ENCODE measurements around the gene ST6GALNAC4. TPM values are rescaled to one million over a fixed set of nuclear protein-coding genes. Genes with fewer than 3 reads are reported as not detected.

The ST6GALNAC4 gene
- total and polyA plus RNA-seq, 9 of the 15 experiments (the other 6 are each of a cell fraction or from before 2014, with no cell fraction given): 2.6 to 43.1 (median 15.4) TPM

DNA sequence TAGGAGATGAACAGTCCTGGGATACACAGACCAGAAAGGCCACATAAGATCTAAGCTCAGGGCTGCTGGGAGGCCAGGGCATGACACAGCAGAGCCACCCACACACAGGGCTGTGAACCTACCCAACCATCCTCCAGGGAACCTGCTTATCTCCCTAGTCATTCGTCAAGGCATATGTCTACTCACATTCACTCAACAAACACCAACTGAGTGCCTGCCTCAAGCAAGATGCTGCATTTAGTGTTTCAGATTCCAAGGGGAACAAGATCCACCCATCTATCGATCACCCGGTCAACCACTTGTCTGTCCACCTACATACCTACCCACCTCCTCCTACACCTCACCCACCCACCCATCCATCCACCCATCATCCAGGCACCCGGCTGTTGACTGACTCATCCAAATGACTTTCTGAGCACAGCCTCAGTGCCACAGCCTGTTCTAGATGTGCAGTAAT lies 19.0 kb upstream of the ST6GALNAC4 start:
- Histone ChIP-seq H3K4me1 (replicated peaks in 1 of 2; ENCODE audit: control insufficient read depth in 2 of 2, insufficient read depth in 2 of 2, low read length in 2 of 2) (peaks cover 62 to 82% of the 10 kb centered on the region in 2 experiments), H3K9ac (ENCODE audit: insufficient read depth in 1 of 2, low read depth in 2 of 2, low read length in 2 of 2) (peak overlapping the region; percentile 89 to 96; a peak in 3 of 4 replicates), H3K79me2 (ENCODE audit: control insufficient read depth, insufficient read depth, low read length) (peaks cover 45% of the 10 kb centered on the region), H3K4me3 (peak overlapping the region; percentile 70), H3K4me2 (ENCODE audit: insufficient read depth, low read length) (peak overlapping the region; percentile 97), H3K36me3 (ENCODE audit: control insufficient read depth, insufficient read depth, low read length) (peaks cover 27% of the 10 kb centered on the region; the same call in 2 of the 3 replicates), H3K27ac (ENCODE audit: extremely low read depth, low read depth, low read length) (peak overlapping the region; percentile 88), H4K20me1 (replicated peaks; ENCODE audit: control insufficient read depth, insufficient read depth, low read length) (peaks cover 18% of the 10 kb centered on the region; the same call in 1 of the 2 replicates), H3K9me1 (ENCODE audit: control insufficient read depth, insufficient read depth, low read length) (peaks cover 3% of the 10 kb centered on the region), H3K27me3 (ENCODE audit: control insufficient read depth in 2 of 2, insufficient read depth in 2 of 2, low read length in 2 of 2) (no peaks in the 10 kb centered on the region), H2AFZ (ENCODE audit: low read depth, low read length) (no peak overlapping the region), H3K9me3 (replicated peaks; ENCODE audit: control insufficient read depth, insufficient read depth, low read depth, low read length) (no peaks in the 10 kb centered on the region)
- CTCF ChIA-PET (ENCODE audit: low intra/inter-chr PET ratio): no interaction called here
- 9% methylated on average over 4 of the region's 4 CpGs for WGBS (ENCODE audit: insufficient coverage, low coverage, missing lambda C conversion rate)
- in situ Hi-C loops (cut with MboI) (loop anchor here (5.0 kb wide), 2 partner anchors 97 to 182 kb away; no protein-coding TSS in a partner anchor), intact Hi-C loops (cut with micrococcal nuclease) (no loop called here)
- BruUV-seq (replicated peaks): no TSS peak
- peak; percentile 54 to 92 (median 71) for DNase-seq (ENCODE audit: extremely low read depth in 1 of 4, low spot score in 3 of 4)
- peak; percentile 96 for FAIRE-seq
- POLR2A ChIA-PET: interaction anchor here (0.6 to 1.6 kb wide), 2 partner anchors 25 to 122 kb away, joined by 4 read pairs; no protein-coding TSS in a partner anchor
- ATAC-seq: peak; percentile 63
- TF ChIP-seq MAFK (IDR thresholded peaks at IDR 0.05; ENCODE audit: low read length) (peak; percentile 74), CTBP1 (IDR thresholded peaks at IDR 0.05; ENCODE audit: borderline replicate concordance) (peak; percentile 60; the same call in 1 of the 2 replicates), GATAD2B (IDR thresholded peaks at IDR 0.05; ENCODE audit: borderline replicate concordance) (no peak), FOXP1 (CRISPR knock-in tag; IDR thresholded peaks at IDR 0.05) (0 out of 2 replicates have a peak, but pooled peaks have one; percentile 34), SMARCE1 (IDR thresholded peaks at IDR 0.05) (peak; percentile 67; the same call in 1 of the 2 replicates), EP300 (IDR thresholded peaks at IDR 0.05; ENCODE audit: low read length) (peak; percentile 58; the same call in 1 of the 2 replicates), HDGF (IDR thresholded peaks at IDR 0.05) (peak; percentile 81), TBP (optimal IDR thresholded peaks at IDR 0.05; ENCODE audit: low read depth, low read length) (peak; percentile 15), HMBOX1 (IDR thresholded peaks at IDR 0.05) (peak; percentile 77; the same call in 1 of the 2 replicates), ZNF3 (CRISPR knock-in tag; IDR thresholded peaks at IDR 0.05) (peak; percentile 88; the same call in 1 of the 2 replicates), MAFG (tag; conservative IDR thresholded peaks at IDR 0.05) (peak; percentile 84), EHMT2 (IDR thresholded peaks at IDR 0.05) (peak; percentile 80), ATF1 (CRISPR knock-in tag; IDR thresholded peaks at IDR 0.05) (no peak), ATF1 (tag; IDR thresholded peaks at IDR 0.05) (0 out of 2 replicates have a peak, but pooled peaks have one; percentile 51), CC2D1A (IDR thresholded peaks at IDR 0.05) (no peak), ZNF316 (IDR thresholded peaks at IDR 0.05) (peak; percentile 91), TBL1XR1 (IDR thresholded peaks at IDR 0.05; ENCODE audit: low read length in 2 of 2) (0 out of 4 replicates have a peak, but pooled peaks of 1 of the 2 experiments have one; percentile 33), JUND (IDR thresholded peaks at IDR 0.05; ENCODE audit: borderline replicate concordance, low read depth, low read length) (peak; percentile 61; the same call in 1 of the 2 replicates), JUND (tag; IDR thresholded peaks at IDR 0.05; ENCODE audit: borderline replicate concordance, low read depth, low read length) (peak; percentile 68; the same call in 2 of the 3 replicates), POLR2AphosphoS2 (IDR thresholded peaks at IDR 0.05; ENCODE audit: low read length) (no peak), MEIS2 (IDR thresholded peaks at IDR 0.05; ENCODE audit: partially characterized antibody) (peak; percentile 89), TEAD4 (IDR thresholded peaks at IDR 0.05; ENCODE audit: low read length) (0 out of 2 replicates have a peak, but pooled peaks have one; percentile 26), TEAD4 (CRISPR knock-in tag; IDR thresholded peaks at IDR 0.05; ENCODE audit: borderline replicate concordance) (no peak), ZBTB1 (CRISPR knock-in tag; IDR thresholded peaks at IDR 0.05; ENCODE audit: borderline replicate concordance, low read depth) (no peak)
- TF ChIP-seq, protein P1, sequence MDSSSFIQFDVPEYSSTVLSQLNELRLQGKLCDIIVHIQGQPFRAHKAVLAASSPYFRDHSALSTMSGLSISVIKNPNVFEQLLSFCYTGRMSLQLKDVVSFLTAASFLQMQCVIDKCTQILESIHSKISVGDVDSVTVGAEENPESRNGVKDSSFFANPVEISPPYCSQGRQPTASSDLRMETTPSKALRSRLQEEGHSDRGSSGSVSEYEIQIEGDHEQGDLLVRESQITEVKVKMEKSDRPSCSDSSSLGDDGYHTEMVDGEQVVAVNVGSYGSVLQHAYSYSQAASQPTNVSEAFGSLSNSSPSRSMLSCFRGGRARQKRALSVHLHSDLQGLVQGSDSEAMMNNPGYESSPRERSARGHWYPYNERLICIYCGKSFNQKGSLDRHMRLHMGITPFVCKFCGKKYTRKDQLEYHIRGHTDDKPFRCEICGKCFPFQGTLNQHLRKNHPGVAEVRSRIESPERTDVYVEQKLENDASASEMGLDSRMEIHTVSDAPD (CRISPR knock-in tag; IDR thresholded peaks at IDR 0.05): no peak
